ENCODE results near the gene B4GALT5. TPM values are rescaled to one million over a fixed set of nuclear protein-coding genes. Genes with fewer than 3 reads are reported as not detected.

Gene B4GALT5
- polyA plus RNA-seq, 1 of the 3 experiments (the other 2 are of a cell fraction): 35.1 TPM

GRCh38 chr20:49701241-49701790 is 12.4 kb downstream of the B4GALT5 start (continued):
- no peak for TF ChIP-seq SIN3A (IDR thresholded peaks at IDR 0.05; ENCODE audit: borderline replicate concordance, low read depth, low read length)
- no peak for TF ChIP-seq TEAD4 (IDR thresholded peaks at IDR 0.05; ENCODE audit: borderline replicate concordance, insufficient read depth)
- TF ChIP-seq FOXJ3 (CRISPR knock-in tag; IDR thresholded peaks at IDR 0.05): no peak
- TF ChIP-seq EP300 (IDR thresholded peaks at IDR 0.05; ENCODE audit: borderline replicate concordance in 1 of 2, low read depth in 1 of 2, low read length in 1 of 2): no peak
- TF ChIP-seq MEF2A (IDR thresholded peaks at IDR 0.05; ENCODE audit: borderline replicate concordance, low read depth): no peak
- no peak for TF ChIP-seq YY1 (IDR thresholded peaks at IDR 0.05; ENCODE audit: low read depth)

- Histone ChIP-seq H3K4me1 (ENCODE audit: control insufficient read depth in 1 of 2, insufficient read depth in 2 of 2, low read depth in 1 of 2, low read length in 1 of 2) (peaks cover 23 to 37% of the 10 kb centered on the region in 2 experiments; a peak in 3 of 4 replicates), H3K9me2 (no peaks in the 10 kb centered on the region), H4K20me1 (ENCODE audit: insufficient read depth) (peaks cover 38% of the 10 kb centered on the region), H3K9ac (peak overlapping the region; percentile 52; the same call in 1 of the 2 replicates), H3K4me3 (ENCODE audit: low read depth in 2 of 2, low read length in 1 of 2) (peak overlapping the region in 1 of 2 experiments; percentile 25; a peak in 1 of 4 replicates), H3K27ac (ENCODE audit: low read depth in 2 of 2, low read length in 1 of 2) (peak overlapping the region; percentile 29 to 80), H3K4me2 (peak overlapping the region; percentile 41), H3K79me2 (ENCODE audit: insufficient read depth) (peaks cover 98% of the 10 kb centered on the region), H3F3A (replicated peaks; ENCODE audit: insufficient read depth) (peaks cover 17% of the 10 kb centered on the region), H3K9me3 (no peaks in the 10 kb centered on the region), H3K36me3 (replicated peaks in 1 of 2; ENCODE audit: control insufficient read depth in 1 of 2, insufficient read depth in 2 of 2, low read length in 1 of 2) (no peaks in the 10 kb centered on the region), H2AFZ (ENCODE audit: low read depth) (no peak overlapping the region), H3K27me3 (ENCODE audit: insufficient read depth) (no peaks in the 10 kb centered on the region)
- 35% methylated on average over 7 of the region's 7 CpGs for WGBS (ENCODE audit: low lambda C conversion rate)
- no peak for DNase-seq
- CTCF ChIA-PET: interaction anchor here (2.1 kb wide), 1 partner anchor 12 kb away, joined by 6 read pairs; no protein-coding TSS in a partner anchor
- POLR2A ChIA-PET: no interaction called here
- TF ChIP-seq EZH2phosphoT487 (IDR thresholded peaks at IDR 0.05; ENCODE audit: borderline replicate concordance, low read depth): no peak
- peak; percentile 62 for TF ChIP-seq JUND (IDR thresholded peaks at IDR 0.05)
- no peak for TF ChIP-seq RFX5 (IDR thresholded peaks at IDR 0.05; ENCODE audit: low read length)
- TF ChIP-seq IRF3 (IDR thresholded peaks at IDR 0.05; ENCODE audit: low read depth, low read length): no peak
- TF ChIP-seq USF1 (IDR thresholded peaks at IDR 0.05; ENCODE audit: borderline replicate concordance, low read depth): no peak
- no peak for TF ChIP-seq SMC3 (IDR thresholded peaks at IDR 0.05; ENCODE audit: low read depth, low read length)
- no peak for TF ChIP-seq NFIC (IDR thresholded peaks at IDR 0.05; ENCODE audit: borderline replicate concordance)
- no peak for TF ChIP-seq FOXJ3 (CRISPR knock-in tag; IDR thresholded peaks at IDR 0.05)
- no peak for TF ChIP-seq YY1 (IDR thresholded peaks at IDR 0.05; ENCODE audit: low read depth)
- TF ChIP-seq CTCF (IDR thresholded peaks at IDR 0.05): no peak
- no peak for TF ChIP-seq CHD2 (IDR thresholded peaks at IDR 0.05; ENCODE audit: low read length, partially characterized antibody)
- no peak for TF ChIP-seq ELF1 (IDR thresholded peaks at IDR 0.05)
- TF ChIP-seq RCOR1 (IDR thresholded peaks at IDR 0.05; ENCODE audit: low read length): no peak
- peak; percentile 23; the same call in 1 of the 2 replicates for TF ChIP-seq POLR2AphosphoS5 (IDR thresholded peaks at IDR 0.05; ENCODE audit: low read depth, low read length)
- TF ChIP-seq TAF1 (IDR thresholded peaks at IDR 0.05; ENCODE audit: borderline replicate concordance, low read depth, low read length): no peak
- no peak for TF ChIP-seq FOXM1 (IDR thresholded peaks at IDR 0.05; ENCODE audit: low read depth)
- TF ChIP-seq RXRA (IDR thresholded peaks at IDR 0.05; ENCODE audit: borderline replicate concordance, low read depth): no peak
- no peak for TF ChIP-seq MAX (IDR thresholded peaks at IDR 0.05; ENCODE audit: low read depth)
- no peak for TF ChIP-seq ZBTB33 (IDR thresholded peaks at IDR 0.05; ENCODE audit: borderline replicate concordance, low read depth)
Measured at GRCh38 chr20:49700411-49701185, 13.1 kb downstream of the B4GALT5 start.

Data from SK-N-SH (cell line).